Liver (tissue), 9 donors: ENCODE results near the gene FER. TPM values are rescaled to one million over a fixed set of nuclear protein-coding genes. Genes with fewer than 3 reads are reported as not detected.

ENCODE experiments used
- DNase-seq: peaks from one replicate; pipeline ENCODE4 v3.0.0-alpha.2; 2017; ENCODE audit warnings: low spot score
- H3K27ac ChIP-seq, 2 donors: one replicate each; pipeline ENCODE4 v1.7.0; 2013; ENCODE audit warnings: inconsistent platforms in 2 of 2, low read length in 2 of 2, control low read depth in 1 of 2, low read depth in 1 of 2, mild to moderate bottlenecking in 1 of 2
- H3K27me3 ChIP-seq, 4 donors: one replicate each; pipeline versions ENCODE4 v1.6.1 to v1.7.0; 2013; ENCODE audit warnings: low read length in 3 of 4, inconsistent platforms in 1 of 4, mild to moderate bottlenecking in 1 of 4, moderate library complexity in 1 of 4; ENCODE audit not compliant: control insufficient read depth in 4 of 4, insufficient read depth in 4 of 4
- H3K36me3 ChIP-seq, 4 donors: one replicate each; pipeline versions ENCODE4 v1.6.1 to v1.7.0; 2013; ENCODE audit warnings: low read length in 3 of 4, mild to moderate bottlenecking in 3 of 4, low read depth in 1 of 4, moderate library complexity in 1 of 4; ENCODE audit not compliant: control insufficient read depth in 4 of 4, insufficient read depth in 3 of 4
- H3K4me1 ChIP-seq, 4 donors: one replicate each; pipeline versions ENCODE4 v1.6.1 to v1.7.0; 2013; ENCODE audit warnings: low read length in 3 of 4, mild to moderate bottlenecking in 3 of 4, moderate library complexity in 1 of 4; ENCODE audit not compliant: control insufficient read depth in 4 of 4, insufficient read depth in 4 of 4
- H3K4me3 ChIP-seq, 3 donors: one replicate each; pipeline versions ENCODE4 v1.6.1 to v1.7.0; 2013; ENCODE audit warnings: low read length in 3 of 3, control low read depth in 1 of 3, low read depth in 1 of 3, mild to moderate bottlenecking in 1 of 3
- H3K9ac ChIP-seq, 2 donors: one replicate each; pipeline ENCODE4 v1.7.0; 2013; ENCODE audit warnings: low read length in 2 of 2, mild to moderate bottlenecking in 2 of 2, moderate library complexity in 2 of 2, control low read depth in 1 of 2, low read depth in 1 of 2
- H3K9me3 ChIP-seq, 4 donors: one replicate each; pipeline versions ENCODE4 v1.6.1 to v1.7.0; 2013; ENCODE audit warnings: low read length in 3 of 4; ENCODE audit not compliant: control insufficient read depth in 4 of 4
- ATF3 ChIP-seq: IDR thresholded peaks from 2 replicates; pipeline ENCODE4 v1.6.1; 2016; ENCODE audit warnings: antibody characterized with exemption
- CTCF ChIP-seq: fragments of 150-350 bp; IDR thresholded peaks from 2 replicates; pipeline ENCODE4 v1.5.1; 2017; ENCODE audit warnings: improper control_type of control experiment, low read depth, low read length; ENCODE audit not compliant: missing input control
- EGR1 ChIP-seq, 2 donors: IDR thresholded peaks; 2 replicates each; pipeline ENCODE4 v1.6.1; 2016 to 2018; ENCODE audit warnings: antibody characterized with exemption in 2 of 2, low read depth in 2 of 2
- FOXA1 ChIP-seq: IDR thresholded peaks from 2 replicates; pipeline ENCODE4 v1.6.1; 2016; ENCODE audit warnings: antibody characterized with exemption
- FOXA2 ChIP-seq: IDR thresholded peaks from 2 replicates; pipeline ENCODE4 v1.6.1; 2016; ENCODE audit warnings: antibody characterized with exemption
- GABPA ChIP-seq, 2 donors: IDR thresholded peaks in 1 of 2; conservative IDR thresholded peaks in 1 of 2; 2 replicates each; pipeline ENCODE4 v1.6.1; 2016; ENCODE audit warnings: antibody characterized with exemption in 2 of 2, mild to moderate bottlenecking in 1 of 2, moderate library complexity in 1 of 2
- HNF4A ChIP-seq, 2 donors: conservative IDR thresholded peaks; 2 replicates each; pipeline ENCODE4 v1.6.1; 2016; ENCODE audit warnings: antibody characterized with exemption in 2 of 2, mild to moderate bottlenecking in 2 of 2
- HNF4G ChIP-seq: IDR thresholded peaks from 2 replicates; pipeline ENCODE4 v1.6.1; 2016; ENCODE audit warnings: antibody characterized with exemption
- JUND ChIP-seq, 2 donors: IDR thresholded peaks; 2 replicates each; pipeline ENCODE4 v1.6.1; 2016; ENCODE audit warnings: antibody characterized with exemption in 2 of 2
- MAX ChIP-seq: IDR thresholded peaks from 2 replicates; pipeline ENCODE4 v1.6.1; 2016; ENCODE audit warnings: antibody characterized with exemption
- NR2F2 ChIP-seq: IDR thresholded peaks from 2 replicates; pipeline ENCODE4 v1.6.1; 2016; ENCODE audit warnings: antibody characterized with exemption
- RXRA ChIP-seq, 2 donors: IDR thresholded peaks; 2 replicates each; pipeline ENCODE4 v1.6.1; 2017 to 2018; ENCODE audit warnings: antibody characterized with exemption in 2 of 2, mild to moderate bottlenecking in 1 of 2
- SP1 ChIP-seq: IDR thresholded peaks from 2 replicates; pipeline ENCODE4 v1.6.1; 2018; ENCODE audit warnings: antibody characterized with exemption, mild to moderate bottlenecking
- TAF1 ChIP-seq: conservative IDR thresholded peaks from 2 replicates; pipeline ENCODE4 v1.6.1; 2016; ENCODE audit warnings: antibody characterized with exemption, mild to moderate bottlenecking
- ZBTB33 ChIP-seq: IDR thresholded peaks from 2 replicates; pipeline ENCODE4 v1.6.1; 2016; ENCODE audit warnings: antibody characterized with exemption
- WGBS: extraction: QIAGEN DNeasy Blood & Tissue Kit; methylation state at CpG from one replicate; pipeline ENCODE4 v1.1.7; 2013; 5-methylcytosine and 5-hydroxymethylcytosine counted together
- polyA plus RNA-seq, 2 donors: library from polyadenylated mRNA; stranded (reverse) in 1 of 2; unstranded in 1 of 2; fragments of 200-250 nt in 1 of 2; fragments of >200 nt in 1 of 2; fragmentation: Nextera tagmentation in 1 of 2; extraction: Ambion mirVana in 1 of 2; gene quantifications; one replicate each; pipeline versions ENCODE4 v1.2.1 to v1.2.3, GENCODE V29; 2013 to 2015
- total RNA-seq, 2 donors: library from RNA; depleted of rRNA; stranded (reverse); fragments of >200 nt; gene quantifications; one replicate each; pipeline ENCODE4 v1.2.3, GENCODE V29; 2014
- TF ChIP-seq, protein P1 (sequence below): IDR thresholded peaks from 2 replicates; pipeline ENCODE4 v1.6.1; 2016; ENCODE audit warnings: antibody characterized with exemption, mild to moderate bottlenecking
- donor health status: healthy.
- donor health status: healthy.
- donor health status: healthy.
- donor health status: healthy.
- donor health status: healthy.

FER gene
- total and polyA plus RNA-seq, 4 donors = 0.83 to 9.8 (median 5.9) TPM

DNA sequence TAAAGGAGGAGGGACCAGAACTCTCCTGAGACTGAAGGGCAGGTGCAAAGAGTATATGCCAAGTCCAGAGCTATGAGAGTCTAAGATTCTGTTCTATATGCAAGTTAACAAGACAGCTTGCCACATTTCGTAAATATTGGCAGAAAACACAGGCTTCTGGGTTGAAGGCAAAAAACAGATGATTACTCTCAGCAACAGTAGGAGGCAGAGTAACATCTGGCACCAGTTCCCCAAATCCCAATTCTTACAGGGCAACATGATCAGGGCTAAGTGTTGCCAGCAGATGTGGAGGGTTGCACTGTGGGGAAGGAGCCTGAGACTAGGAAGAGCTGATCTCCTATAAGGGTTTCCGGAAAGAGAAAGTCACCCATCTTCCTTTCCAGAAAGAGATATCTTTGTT lies 482.7 kb downstream of the FER start:
- H3K4me3 ChIP-seq = no peak overlapping the region
- TF ChIP-seq ZBTB33 (no peak), SP1 (no peak), NR2F2 (no peak), HNF4A (conservative IDR thresholded peaks at IDR 0.05) (no peak), TAF1 (no peak), CTCF (no peak), RXRA (IDR thresholded peaks at IDR 0.05) (no peak), FOXA2 (no peak), HNF4G (no peak), GABPA (IDR thresholded peaks at IDR 0.05 in 1 of 2, conservative IDR thresholded peaks at IDR 0.05 in 1 of 2) (no peak), MAX (no peak), JUND (IDR thresholded peaks at IDR 0.05) (no peak)
- TF ChIP-seq, protein P1, sequence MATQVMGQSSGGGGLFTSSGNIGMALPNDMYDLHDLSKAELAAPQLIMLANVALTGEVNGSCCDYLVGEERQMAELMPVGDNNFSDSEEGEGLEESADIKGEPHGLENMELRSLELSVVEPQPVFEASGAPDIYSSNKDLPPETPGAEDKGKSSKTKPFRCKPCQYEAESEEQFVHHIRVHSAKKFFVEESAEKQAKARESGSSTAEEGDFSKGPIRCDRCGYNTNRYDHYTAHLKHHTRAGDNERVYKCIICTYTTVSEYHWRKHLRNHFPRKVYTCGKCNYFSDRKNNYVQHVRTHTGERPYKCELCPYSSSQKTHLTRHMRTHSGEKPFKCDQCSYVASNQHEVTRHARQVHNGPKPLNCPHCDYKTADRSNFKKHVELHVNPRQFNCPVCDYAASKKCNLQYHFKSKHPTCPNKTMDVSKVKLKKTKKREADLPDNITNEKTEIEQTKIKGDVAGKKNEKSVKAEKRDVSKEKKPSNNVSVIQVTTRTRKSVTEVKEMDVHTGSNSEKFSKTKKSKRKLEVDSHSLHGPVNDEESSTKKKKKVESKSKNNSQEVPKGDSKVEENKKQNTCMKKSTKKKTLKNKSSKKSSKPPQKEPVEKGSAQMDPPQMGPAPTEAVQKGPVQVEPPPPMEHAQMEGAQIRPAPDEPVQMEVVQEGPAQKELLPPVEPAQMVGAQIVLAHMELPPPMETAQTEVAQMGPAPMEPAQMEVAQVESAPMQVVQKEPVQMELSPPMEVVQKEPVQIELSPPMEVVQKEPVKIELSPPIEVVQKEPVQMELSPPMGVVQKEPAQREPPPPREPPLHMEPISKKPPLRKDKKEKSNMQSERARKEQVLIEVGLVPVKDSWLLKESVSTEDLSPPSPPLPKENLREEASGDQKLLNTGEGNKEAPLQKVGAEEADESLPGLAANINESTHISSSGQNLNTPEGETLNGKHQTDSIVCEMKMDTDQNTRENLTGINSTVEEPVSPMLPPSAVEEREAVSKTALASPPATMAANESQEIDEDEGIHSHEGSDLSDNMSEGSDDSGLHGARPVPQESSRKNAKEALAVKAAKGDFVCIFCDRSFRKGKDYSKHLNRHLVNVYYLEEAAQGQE = no peak
- no peaks in the 10 kb centered on the region for H3K4me1 ChIP-seq
- no peak overlapping the region for H3K9ac ChIP-seq
- DNase-seq = no peak
- 93% methylated on average over 2 of the region's 2 CpGs for WGBS
- no peak overlapping the region for H3K27ac ChIP-seq
- H3K27me3 ChIP-seq = no peaks in the 10 kb centered on the region
- H3K9me3 ChIP-seq = no peaks in the 10 kb centered on the region
- no peaks in the 10 kb centered on the region for H3K36me3 ChIP-seq

DNA sequence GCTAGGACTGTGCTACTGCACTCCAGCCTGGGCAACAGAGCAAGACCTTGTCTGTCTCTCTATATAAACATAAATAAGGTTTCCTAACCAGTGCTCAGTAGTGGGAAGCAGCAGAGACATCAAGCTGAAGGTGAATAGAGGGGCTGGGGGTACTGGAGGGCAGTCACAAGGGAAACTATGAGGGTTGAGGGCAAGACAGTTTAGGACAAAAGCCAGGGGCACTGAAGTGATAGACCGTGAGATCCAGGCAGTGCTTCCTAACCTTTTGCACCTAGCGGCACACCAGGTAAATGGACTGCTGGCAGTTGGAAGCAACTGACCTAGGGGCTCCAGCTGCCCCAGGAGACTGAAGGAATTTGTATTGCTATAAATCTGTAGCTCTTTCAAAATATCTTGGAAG lies 483.6 kb downstream of the FER start:
- H3K9me3 ChIP-seq = peaks cover 0 to under 1% (median under 1%) of the 10 kb centered on the region in 4 donors
- H3K4me3 ChIP-seq = no peak overlapping the region
- H3K27ac ChIP-seq = no peak overlapping the region
- WGBS = 95% methylated on average over 2 of the region's 2 CpGs
- no peaks in the 10 kb centered on the region for H3K4me1 ChIP-seq
- no peak for DNase-seq
- no peak overlapping the region for H3K9ac ChIP-seq
- no peaks in the 10 kb centered on the region for H3K36me3 ChIP-seq
- no peaks in the 10 kb centered on the region for H3K27me3 ChIP-seq
- TF ChIP-seq JUND (IDR thresholded peaks at IDR 0.05) = no peak
- TF ChIP-seq FOXA1 = no peak
- TF ChIP-seq CTCF = no peak
- no peak for TF ChIP-seq EGR1 (IDR thresholded peaks at IDR 0.05; ENCODE audit: low read depth in 2 of 2)
- TF ChIP-seq HNF4G = no peak
- no peak for TF ChIP-seq NR2F2
- TF ChIP-seq RXRA (IDR thresholded peaks at IDR 0.05) = no peak
- TF ChIP-seq GABPA (IDR thresholded peaks at IDR 0.05 in 1 of 2, conservative IDR thresholded peaks at IDR 0.05 in 1 of 2) = no peak
- TF ChIP-seq ZBTB33 = no peak
- no peak for TF ChIP-seq ATF3
- TF ChIP-seq TAF1 = no peak
- TF ChIP-seq HNF4A (conservative IDR thresholded peaks at IDR 0.05) = no peak
